B cell (primary cell): ENCODE measurements around the gene DRAXIN.

Experiments
- EZH2 ChIP-seq: IDR thresholded peaks from 2 replicates; pipeline ENCODE4 v1.6.1; 2012; ENCODE audit warnings: borderline replicate concordance, low read depth, mild to moderate bottlenecking, moderate library complexity, low read length; ENCODE audit not compliant: insufficient read depth, poor library complexity, severe bottlenecking
- TF ChIP-seq, protein P1 (sequence below): fragments of 200-600 bp; IDR thresholded peaks from one replicate; pipeline ENCODE4 v1.8.0; 2022; ENCODE audit warnings: antibody characterized with exemption, mild to moderate bottlenecking

DNA sequence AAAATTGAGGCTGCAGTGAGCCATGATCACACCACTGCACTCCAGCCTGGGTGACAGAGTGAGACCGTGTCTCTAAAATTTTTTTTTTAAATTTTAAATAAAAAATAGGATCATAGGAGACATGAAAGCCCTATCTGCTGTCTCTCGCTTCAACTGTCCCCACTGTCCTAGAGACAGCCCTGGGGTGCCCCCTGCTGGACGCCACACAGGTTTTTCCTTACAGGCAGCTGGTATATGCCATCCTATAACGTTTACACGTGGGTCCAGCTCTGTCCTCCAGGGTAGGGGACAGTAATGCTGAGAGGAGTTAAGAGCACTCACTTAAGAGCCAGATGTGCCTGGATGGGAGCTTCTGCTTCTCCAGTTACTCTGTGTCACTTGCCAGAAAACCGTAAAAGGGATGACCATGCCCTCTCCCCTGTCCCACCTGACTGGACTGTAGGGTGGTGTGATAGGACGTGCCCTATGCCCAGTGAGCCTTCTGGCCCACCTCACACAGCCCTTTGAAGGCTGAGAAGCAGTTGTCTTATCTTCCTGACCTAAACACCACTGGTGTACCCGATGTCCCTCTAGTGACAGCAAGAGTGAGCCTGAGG lies 45.7 kb upstream of the DRAXIN start:
- no peak for TF ChIP-seq EZH2
- TF ChIP-seq, protein P1, sequence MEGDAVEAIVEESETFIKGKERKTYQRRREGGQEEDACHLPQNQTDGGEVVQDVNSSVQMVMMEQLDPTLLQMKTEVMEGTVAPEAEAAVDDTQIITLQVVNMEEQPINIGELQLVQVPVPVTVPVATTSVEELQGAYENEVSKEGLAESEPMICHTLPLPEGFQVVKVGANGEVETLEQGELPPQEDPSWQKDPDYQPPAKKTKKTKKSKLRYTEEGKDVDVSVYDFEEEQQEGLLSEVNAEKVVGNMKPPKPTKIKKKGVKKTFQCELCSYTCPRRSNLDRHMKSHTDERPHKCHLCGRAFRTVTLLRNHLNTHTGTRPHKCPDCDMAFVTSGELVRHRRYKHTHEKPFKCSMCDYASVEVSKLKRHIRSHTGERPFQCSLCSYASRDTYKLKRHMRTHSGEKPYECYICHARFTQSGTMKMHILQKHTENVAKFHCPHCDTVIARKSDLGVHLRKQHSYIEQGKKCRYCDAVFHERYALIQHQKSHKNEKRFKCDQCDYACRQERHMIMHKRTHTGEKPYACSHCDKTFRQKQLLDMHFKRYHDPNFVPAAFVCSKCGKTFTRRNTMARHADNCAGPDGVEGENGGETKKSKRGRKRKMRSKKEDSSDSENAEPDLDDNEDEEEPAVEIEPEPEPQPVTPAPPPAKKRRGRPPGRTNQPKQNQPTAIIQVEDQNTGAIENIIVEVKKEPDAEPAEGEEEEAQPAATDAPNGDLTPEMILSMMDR: peak; percentile 93
